ENCODE data around the gene INTS11.

DNA sequence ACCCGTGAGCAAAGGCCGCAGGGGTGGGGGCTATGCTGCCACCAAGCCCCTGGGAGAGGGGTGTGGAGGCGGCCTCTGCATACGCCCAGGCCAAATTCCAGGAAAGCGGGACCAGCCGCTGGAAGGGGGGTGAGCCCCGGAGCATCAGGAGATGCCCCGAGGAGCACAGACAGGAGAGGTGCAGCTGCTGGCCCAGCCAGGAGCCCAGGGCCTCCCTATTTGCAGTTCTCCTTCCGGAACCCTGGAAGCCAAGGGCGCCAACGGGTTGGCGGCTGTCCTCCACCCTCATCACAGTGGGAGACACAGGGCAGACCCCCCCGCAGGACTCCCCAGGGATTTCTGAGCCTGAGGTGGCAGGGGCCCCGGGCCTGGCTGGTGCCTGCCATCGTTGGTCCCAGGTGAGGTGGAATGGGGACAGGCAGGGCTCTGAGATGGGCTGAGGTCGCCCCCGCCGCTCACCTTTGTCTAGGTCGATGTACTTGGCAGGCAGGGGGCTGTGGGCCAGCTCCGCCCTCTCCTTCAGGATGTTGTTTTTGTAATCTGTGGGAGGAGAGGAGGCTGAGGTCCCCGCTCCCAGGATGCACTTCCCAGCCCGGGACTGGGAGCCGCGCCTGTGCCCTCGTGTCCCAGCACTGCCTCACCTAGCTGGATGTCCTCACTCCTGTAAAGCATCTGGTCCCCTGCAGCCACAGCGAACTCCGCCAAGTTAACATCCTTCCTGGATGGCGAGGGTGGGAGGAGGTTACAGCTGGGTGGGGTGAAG is 29.1 kb upstream of the INTS11 start:
- TF ChIP-seq CBFB (IDR thresholded peaks at IDR 0.05; ENCODE audit: low read depth) (no peak), GATAD2B (conservative IDR thresholded peaks at IDR 0.05; ENCODE audit: low read depth) (no peak)
